ENCODE measurements around the gene SLC16A2. TPM values are rescaled to one million over a fixed set of nuclear protein-coding genes. Genes with fewer than 3 reads are reported as not detected.
"Not testable (repeated sequence)": the region's sequence is repeated elsewhere in the genome, so short reads cannot be mapped to it uniquely, and the experiment has no call there.

Gene SLC16A2
- polyA plus RNA-seq, 4 donors = 0.27 to 5.1 (median 1.6) TPM

DNA sequence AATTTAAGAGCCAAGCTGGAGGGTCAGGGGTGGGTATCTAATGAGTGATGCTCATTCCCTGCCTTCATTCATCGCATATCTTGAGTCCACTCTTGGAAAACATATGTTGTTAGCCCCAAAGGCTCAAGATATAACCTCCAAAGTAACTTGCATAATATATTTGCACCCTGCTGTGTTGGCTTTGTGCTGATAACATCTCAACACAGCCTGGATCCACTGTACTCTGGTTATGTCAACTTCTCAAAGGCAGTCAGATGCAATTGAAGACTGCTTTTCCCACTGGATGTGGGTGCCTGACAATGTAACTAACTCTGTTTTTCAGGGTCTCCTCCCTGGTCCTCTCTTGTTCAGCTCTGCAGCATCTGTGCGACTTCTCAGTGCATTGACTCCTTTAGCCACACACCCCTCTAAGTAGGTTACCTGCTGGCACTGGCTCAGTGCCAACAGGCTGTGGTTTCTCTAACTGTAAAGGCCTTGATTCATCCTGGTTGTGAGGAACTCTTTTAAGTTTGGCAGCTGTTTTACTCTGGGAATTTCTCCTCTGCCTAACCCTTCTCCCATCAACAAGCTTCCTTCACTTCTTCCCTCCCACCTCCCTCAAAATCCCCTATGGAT lies 28.1 kb downstream of the SLC16A2 start:
- H3K4me3 ChIP-seq (ENCODE audit: low read depth in 1 of 3, low read length in 3 of 3) = no peak overlapping the region
- no peaks in the 10 kb centered on the region for H3K27me3 ChIP-seq (ENCODE audit: control insufficient read depth in 3 of 3, insufficient read depth in 3 of 3, low read length in 3 of 3)
- no peak overlapping the region for H3K27ac ChIP-seq (ENCODE audit: low read depth in 1 of 3, low read length in 2 of 3)
- DNase-seq (no peak), FAIRE-seq (no peak)
- no peaks in the 10 kb centered on the region for H3K9me3 ChIP-seq (ENCODE audit: control insufficient read depth in 2 of 2, insufficient read depth in 1 of 2, low read depth in 1 of 2, low read length in 1 of 2)
- peaks cover 0 to 3% (median 0%) of the 10 kb centered on the region in 3 donors for H3K4me1 ChIP-seq (ENCODE audit: control insufficient read depth in 3 of 3, insufficient read depth in 2 of 3, low read depth in 1 of 3, low read length in 2 of 3)
- no peaks in the 10 kb centered on the region for H3K36me3 ChIP-seq (ENCODE audit: control insufficient read depth in 3 of 3, insufficient read depth in 2 of 3, low read depth in 1 of 3, low read length in 3 of 3)
- WGBS, 3 donors = 77 to 78% (median 78%) methylated on average over 2 of the region's 2 CpGs

- WGBS, 3 donors = 62 to 88% (median 78%) methylated on average over 3 of the region's 3 CpGs
- H3K27me3 ChIP-seq (ENCODE audit: control insufficient read depth in 3 of 3, insufficient read depth in 3 of 3, low read length in 3 of 3) = no peaks in the 10 kb centered on the region
- no peak overlapping the region for H3K27ac ChIP-seq (ENCODE audit: low read depth in 1 of 3, low read length in 2 of 3)
- H3K9me3 ChIP-seq (ENCODE audit: control insufficient read depth in 2 of 2, insufficient read depth in 1 of 2, low read depth in 1 of 2, low read length in 1 of 2) = no peaks in the 10 kb centered on the region
- DNase-seq (no peak), FAIRE-seq (no peak)
- H3K36me3 ChIP-seq (ENCODE audit: control insufficient read depth in 3 of 3, insufficient read depth in 2 of 3, low read depth in 1 of 3, low read length in 3 of 3) = no peaks in the 10 kb centered on the region
- peaks cover 0 to 3% (median 0%) of the 10 kb centered on the region in 3 donors for H3K4me1 ChIP-seq (ENCODE audit: control insufficient read depth in 3 of 3, insufficient read depth in 2 of 3, low read depth in 1 of 3, low read length in 2 of 3)
- no peak overlapping the region for H3K4me3 ChIP-seq (ENCODE audit: low read depth in 1 of 3, low read length in 3 of 3)
These were observed 28.6 kb downstream of the SLC16A2 start for GRCh38 chrX:74449937-74450330.

GRCh38 chrX:74450803-74451449 lies 29.6 kb downstream of the SLC16A2 start:
- FAIRE-seq (no peak), DNase-seq (no peak)
- no peak overlapping the region for H3K4me3 ChIP-seq (ENCODE audit: low read depth in 1 of 3, low read length in 3 of 3)
- H3K9me3 ChIP-seq (ENCODE audit: control insufficient read depth in 2 of 2, insufficient read depth in 1 of 2, low read depth in 1 of 2, low read length in 1 of 2) = no peaks in the 10 kb centered on the region
- no peaks in the 10 kb centered on the region for H3K36me3 ChIP-seq (ENCODE audit: control insufficient read depth in 3 of 3, insufficient read depth in 2 of 3, low read depth in 1 of 3, low read length in 3 of 3)
- 40 to 74% (median 73%) methylated on average over 1 of the region's 1 CpG for WGBS, 3 donors
- H3K4me1 ChIP-seq (ENCODE audit: control insufficient read depth in 3 of 3, insufficient read depth in 2 of 3, low read depth in 1 of 3, low read length in 2 of 3) = peaks cover 0 to 3% (median 0%) of the 10 kb centered on the region in 3 donors
- H3K27ac ChIP-seq (ENCODE audit: low read depth in 1 of 3, low read length in 2 of 3) = no peak overlapping the region
- no peaks in the 10 kb centered on the region for H3K27me3 ChIP-seq (ENCODE audit: control insufficient read depth in 3 of 3, insufficient read depth in 3 of 3, low read length in 3 of 3)

DNA sequence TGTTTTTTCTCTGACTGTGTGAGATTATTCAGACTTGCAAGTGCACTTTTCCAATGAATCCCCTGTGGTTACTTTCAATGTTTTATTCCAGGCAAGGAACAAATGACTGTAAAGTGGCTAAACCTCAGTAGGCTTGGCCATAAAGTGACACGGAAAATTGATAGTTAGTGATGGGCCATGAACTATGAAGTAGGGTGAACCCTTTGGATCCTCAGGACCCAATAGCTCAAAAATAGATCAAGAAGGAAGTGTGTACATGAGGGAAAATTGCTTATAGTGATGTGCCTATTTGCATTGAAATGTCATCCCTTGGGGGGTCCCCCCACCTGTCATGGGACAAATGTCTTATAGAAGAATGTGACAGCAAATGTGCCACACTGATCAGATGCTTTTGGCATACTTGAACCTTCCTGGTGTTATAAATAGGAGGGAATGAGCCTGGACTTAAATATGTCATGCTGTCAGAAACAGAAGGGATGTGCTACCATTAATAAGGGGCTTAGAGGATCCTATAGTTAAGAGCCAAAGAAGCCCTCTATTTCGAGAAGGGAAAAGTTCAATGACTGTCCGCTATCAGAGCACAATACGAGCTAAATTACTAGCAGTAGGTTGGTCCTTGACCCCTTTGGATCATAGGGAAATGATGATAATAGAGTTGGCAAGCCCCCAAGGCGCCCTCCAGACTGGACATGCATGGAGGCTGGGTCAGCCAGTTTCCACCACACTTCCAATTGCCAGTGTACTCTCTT lies 30.3 kb downstream of the SLC16A2 start:
- Histone ChIP-seq H3K9me3 (ENCODE audit: control insufficient read depth in 2 of 2, insufficient read depth in 1 of 2, low read depth in 1 of 2, low read length in 1 of 2) (no peaks in the 10 kb centered on the region), H3K27me3 (ENCODE audit: control insufficient read depth in 3 of 3, insufficient read depth in 3 of 3, low read length in 3 of 3) (no peaks in the 10 kb centered on the region), H3K36me3 (ENCODE audit: control insufficient read depth in 3 of 3, insufficient read depth in 2 of 3, low read depth in 1 of 3, low read length in 3 of 3) (no peaks in the 10 kb centered on the region), H3K4me3 (ENCODE audit: low read depth in 1 of 3, low read length in 3 of 3) (no peak overlapping the region), H3K27ac (ENCODE audit: low read depth in 1 of 3, low read length in 2 of 3) (no peak overlapping the region), H3K4me1 (ENCODE audit: control insufficient read depth in 3 of 3, insufficient read depth in 2 of 3, low read depth in 1 of 3, low read length in 2 of 3) (peaks cover 0 to 3% (median 0%) of the 10 kb centered on the region in 3 donors)
- FAIRE-seq (no peak), DNase-seq (no peak)
- 48 to 76% (median 63%) methylated on average over 5 of the region's 5 CpGs for WGBS, 3 donors

DNA sequence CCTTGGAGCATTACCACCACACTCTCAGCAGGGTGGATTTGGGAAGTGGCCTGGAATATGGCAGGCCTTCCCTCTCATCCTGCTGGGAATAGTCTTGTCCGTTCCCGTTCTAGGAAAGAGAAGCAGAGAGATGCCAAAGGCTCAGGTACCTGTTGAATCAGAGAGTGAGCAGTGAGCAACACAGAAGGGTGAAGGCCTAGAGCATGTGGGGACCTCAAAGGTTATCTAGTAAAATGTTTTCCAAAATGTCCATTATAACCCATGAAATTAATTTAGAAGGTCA lies 30.8 kb downstream of the SLC16A2 start:
- no peak overlapping the region for H3K4me3 ChIP-seq (ENCODE audit: low read depth in 1 of 3, low read length in 3 of 3)
- no peaks in the 10 kb centered on the region for H3K36me3 ChIP-seq (ENCODE audit: control insufficient read depth in 3 of 3, insufficient read depth in 2 of 3, low read depth in 1 of 3, low read length in 3 of 3)
- no peak overlapping the region for H3K27ac ChIP-seq (ENCODE audit: low read depth in 1 of 3, low read length in 2 of 3)
- WGBS, 3 donors = 69 to 90% (median 85%) methylated on average over 2 of the region's 2 CpGs
- peaks cover 0 to 3% (median 0%) of the 10 kb centered on the region in 3 donors for H3K4me1 ChIP-seq (ENCODE audit: control insufficient read depth in 3 of 3, insufficient read depth in 2 of 3, low read depth in 1 of 3, low read length in 2 of 3)
- H3K9me3 ChIP-seq (ENCODE audit: control insufficient read depth in 2 of 2, insufficient read depth in 1 of 2, low read depth in 1 of 2, low read length in 1 of 2) = no peaks in the 10 kb centered on the region
- FAIRE-seq = no peak
- no peak for DNase-seq
- H3K27me3 ChIP-seq (ENCODE audit: control insufficient read depth in 3 of 3, insufficient read depth in 3 of 3, low read length in 3 of 3) = no peaks in the 10 kb centered on the region

- H3K4me3 ChIP-seq (ENCODE audit: low read depth in 1 of 3, low read length in 3 of 3) = no peak overlapping the region
- no peak overlapping the region for H3K27ac ChIP-seq (ENCODE audit: low read depth in 1 of 3, low read length in 2 of 3)
- peaks cover 0 to 3% (median 0%) of the 10 kb centered on the region in 3 donors for H3K4me1 ChIP-seq (ENCODE audit: control insufficient read depth in 3 of 3, insufficient read depth in 2 of 3, low read depth in 1 of 3, low read length in 2 of 3)
- 83 to 95% (median 86%) methylated on average over 7 of the region's 7 CpGs for WGBS, 3 donors
- DNase-seq (no peak), FAIRE-seq (no peak)
- H3K9me3 ChIP-seq (ENCODE audit: control insufficient read depth in 2 of 2, insufficient read depth in 1 of 2, low read depth in 1 of 2, low read length in 1 of 2) = no peaks in the 10 kb centered on the region
- no peaks in the 10 kb centered on the region for H3K27me3 ChIP-seq (ENCODE audit: control insufficient read depth in 3 of 3, insufficient read depth in 3 of 3, low read length in 3 of 3)
- no peaks in the 10 kb centered on the region for H3K36me3 ChIP-seq (ENCODE audit: control insufficient read depth in 3 of 3, insufficient read depth in 2 of 3, low read depth in 1 of 3, low read length in 3 of 3)
These were observed 31.9 kb downstream of the SLC16A2 start for GRCh38 chrX:74453178-74453577.

- H3K36me3 ChIP-seq (ENCODE audit: control insufficient read depth in 3 of 3, insufficient read depth in 2 of 3, low read depth in 1 of 3, low read length in 3 of 3); H3K4me1 ChIP-seq (ENCODE audit: control insufficient read depth in 3 of 3, insufficient read depth in 2 of 3, low read depth in 1 of 3, low read length in 2 of 3); FAIRE-seq; H3K27me3 ChIP-seq (ENCODE audit: control insufficient read depth in 3 of 3, insufficient read depth in 3 of 3, low read length in 3 of 3); H3K27ac ChIP-seq (ENCODE audit: low read depth in 1 of 3, low read length in 2 of 3); H3K9me3 ChIP-seq (ENCODE audit: control insufficient read depth in 2 of 2, insufficient read depth in 1 of 2, low read depth in 1 of 2, low read length in 1 of 2); DNase-seq; H3K4me3 ChIP-seq (ENCODE audit: low read depth in 1 of 3, low read length in 3 of 3): not testable (repeated sequence)
- WGBS, 3 donors = 83 to 92% (median 88%) methylated on average over 1 to 2 of the region's 3 CpGs
These were observed 32.9 kb downstream of the SLC16A2 start for GRCh38 chrX:74454233-74454632.

- Histone ChIP-seq H3K27me3 (ENCODE audit: control insufficient read depth in 3 of 3, insufficient read depth in 3 of 3, low read length in 3 of 3) (no peaks in the 10 kb centered on the region), H3K27ac (ENCODE audit: low read depth in 1 of 3, low read length in 2 of 3) (no peak overlapping the region), H3K4me3 (ENCODE audit: low read depth in 1 of 3, low read length in 3 of 3) (no peak overlapping the region), H3K9me3 (ENCODE audit: control insufficient read depth in 2 of 2, insufficient read depth in 1 of 2, low read depth in 1 of 2, low read length in 1 of 2) (no peaks in the 10 kb centered on the region), H3K36me3 (ENCODE audit: control insufficient read depth in 3 of 3, insufficient read depth in 2 of 3, low read depth in 1 of 3, low read length in 3 of 3) (no peaks in the 10 kb centered on the region), H3K4me1 (ENCODE audit: control insufficient read depth in 3 of 3, insufficient read depth in 2 of 3, low read depth in 1 of 3, low read length in 2 of 3) (no peaks in the 10 kb centered on the region)
- FAIRE-seq (no peak), DNase-seq (no peak)
- WGBS, 3 donors = 0 to 16% (median 14%) methylated on average over 1 of the region's 1 CpG
These were observed 37.4 kb downstream of the SLC16A2 start for GRCh38 chrX:74458736-74459135.

Measured in small intestine (tissue), 7 donors.